Measurements from ENCODE around the gene NRSN2.

NRSN2 gene, protein sequence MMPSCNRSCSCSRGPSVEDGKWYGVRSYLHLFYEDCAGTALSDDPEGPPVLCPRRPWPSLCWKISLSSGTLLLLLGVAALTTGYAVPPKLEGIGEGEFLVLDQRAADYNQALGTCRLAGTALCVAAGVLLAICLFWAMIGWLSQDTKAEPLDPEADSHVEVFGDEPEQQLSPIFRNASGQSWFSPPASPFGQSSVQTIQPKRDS

DNA sequence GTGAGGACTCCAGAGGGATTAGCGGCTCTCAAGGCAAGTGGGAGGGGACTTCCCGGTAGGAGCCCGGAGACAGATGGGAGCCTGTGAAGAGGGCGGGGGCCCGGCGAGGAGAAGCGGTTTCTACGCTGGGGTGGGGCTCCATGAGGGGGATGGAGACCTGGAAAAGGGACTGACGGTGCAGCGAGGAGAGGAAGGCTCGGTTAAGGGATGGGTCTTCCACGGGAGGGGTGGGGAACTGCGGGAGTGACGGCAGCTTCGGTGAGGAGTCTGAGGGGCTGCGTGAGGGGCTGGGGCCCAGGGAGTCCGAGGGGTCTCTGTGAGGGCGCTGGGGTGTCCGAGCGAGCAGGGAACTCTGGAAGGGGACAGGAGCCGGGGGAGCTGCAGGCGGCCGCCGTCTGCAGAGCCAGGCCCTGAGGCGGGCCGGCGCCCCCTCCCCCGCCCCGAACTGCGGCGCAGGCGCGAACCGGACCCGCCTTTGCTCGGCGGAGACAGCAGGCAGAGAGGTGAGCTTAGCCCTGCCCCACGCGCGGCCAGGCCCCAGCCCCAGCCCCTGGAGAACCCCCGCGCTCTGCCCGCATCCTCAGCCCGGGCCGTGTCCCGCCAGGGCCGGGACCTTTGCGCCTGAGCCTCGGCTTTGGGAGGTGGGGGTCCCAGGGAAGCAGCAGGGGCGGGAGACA lies at the start of gene NRSN2:
NRSN2 (plus strand) TSS at position 472 of the 677 bp plus-strand sequence. CDS start 2,533 bp downstream, outside the sequence.
- DNase-seq: peak; percentile 39

DNA sequence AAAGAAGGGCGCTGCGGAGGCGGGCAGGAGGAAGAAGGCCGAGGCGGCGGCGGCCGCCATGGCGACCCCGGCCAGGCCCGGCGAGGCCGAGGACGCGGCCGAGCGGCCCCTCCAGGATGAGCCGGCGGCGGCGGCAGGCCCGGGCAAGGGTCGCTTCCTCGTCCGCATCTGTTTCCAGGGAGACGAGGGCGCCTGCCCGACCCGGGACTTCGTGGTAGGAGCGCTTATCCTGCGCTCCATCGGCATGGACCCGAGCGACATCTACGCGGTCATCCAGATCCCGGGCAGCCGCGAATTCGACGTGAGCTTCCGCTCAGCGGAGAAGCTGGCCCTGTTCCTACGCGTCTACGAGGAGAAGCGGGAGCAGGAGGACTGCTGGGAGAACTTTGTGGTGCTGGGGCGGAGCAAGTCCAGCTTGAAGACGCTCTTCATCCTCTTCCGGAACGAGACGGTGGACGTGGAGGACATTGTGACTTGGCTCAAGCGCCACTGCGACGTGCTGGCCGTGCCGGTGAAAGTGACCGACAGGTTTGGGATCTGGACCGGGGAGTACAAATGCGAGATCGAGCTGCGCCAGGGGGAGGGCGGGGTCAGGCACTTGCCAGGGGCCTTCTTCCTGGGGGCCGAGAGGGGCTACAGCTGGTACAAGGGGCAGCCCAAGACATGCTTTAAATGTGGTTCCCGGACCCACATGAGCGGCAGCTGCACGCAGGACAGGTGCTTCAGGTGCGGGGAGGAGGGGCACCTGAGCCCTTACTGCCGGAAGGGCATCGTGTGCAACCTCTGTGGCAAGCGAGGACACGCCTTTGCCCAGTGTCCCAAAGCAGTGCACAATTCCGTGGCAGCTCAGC lies 48.8 kb upstream of the NRSN2 start:
- DNase-seq: peak; percentile 75

DNA sequence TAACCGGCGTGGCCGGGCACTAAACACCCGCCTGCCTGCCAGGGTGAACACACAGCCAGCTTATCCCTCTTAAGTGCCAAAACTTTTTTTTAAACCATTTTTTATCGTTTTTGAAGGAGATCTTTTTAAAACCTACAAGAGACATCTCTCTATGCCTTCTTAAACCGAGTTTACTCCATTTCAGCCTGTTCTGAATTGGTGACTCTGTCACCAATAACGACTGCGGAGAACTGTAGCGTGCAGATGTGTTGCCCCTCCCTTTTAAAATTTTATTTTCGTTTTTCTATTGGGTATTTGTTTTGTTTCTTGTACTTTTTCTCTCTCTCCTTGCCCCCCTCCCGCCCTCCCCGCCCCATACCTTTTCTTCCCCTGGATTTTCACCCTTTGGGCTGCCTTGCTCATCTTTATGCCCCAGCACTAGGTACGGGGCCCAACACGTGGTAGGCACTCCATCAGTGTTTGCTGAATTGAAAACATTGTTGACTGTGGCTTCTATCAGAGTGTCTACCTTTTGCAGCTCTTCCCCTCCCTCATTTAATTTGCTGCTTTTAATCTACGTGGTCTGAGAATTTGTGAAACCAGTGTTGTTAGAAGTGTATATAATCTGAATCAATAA lies 48.0 kb upstream of the NRSN2 start:
- no peak for DNase-seq

DNA sequence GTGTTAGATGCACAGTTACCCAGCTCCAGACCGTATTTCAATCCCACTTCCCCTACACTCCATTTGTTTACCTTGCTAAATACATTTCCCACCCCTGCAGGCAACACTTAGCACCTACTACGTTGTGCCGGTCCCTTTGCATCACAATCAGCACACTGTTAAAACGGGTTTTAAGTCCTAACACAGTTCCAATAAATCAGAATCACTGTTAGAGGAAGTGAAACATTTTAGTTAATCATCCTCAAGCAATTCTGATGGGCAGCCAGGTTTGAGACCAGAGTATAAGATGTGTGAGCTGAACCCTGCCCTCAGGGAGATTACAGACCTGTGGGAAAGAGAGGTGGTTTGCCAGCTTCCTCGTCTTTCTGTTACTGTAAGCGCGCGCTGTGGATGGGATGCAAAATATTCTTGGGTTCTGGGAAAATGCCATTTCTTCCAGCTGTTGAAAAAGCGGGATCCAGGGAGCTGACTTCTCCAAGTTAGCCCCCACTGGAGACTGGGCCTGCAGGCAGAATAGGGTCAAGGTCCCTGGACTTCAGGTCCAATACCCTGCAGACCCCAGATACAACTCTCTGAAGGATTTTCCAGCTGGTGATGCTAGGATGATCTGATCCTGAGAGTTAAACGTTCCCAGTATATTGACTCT lies 46.4 kb upstream of the NRSN2 start:
- no peak for DNase-seq

DNA sequence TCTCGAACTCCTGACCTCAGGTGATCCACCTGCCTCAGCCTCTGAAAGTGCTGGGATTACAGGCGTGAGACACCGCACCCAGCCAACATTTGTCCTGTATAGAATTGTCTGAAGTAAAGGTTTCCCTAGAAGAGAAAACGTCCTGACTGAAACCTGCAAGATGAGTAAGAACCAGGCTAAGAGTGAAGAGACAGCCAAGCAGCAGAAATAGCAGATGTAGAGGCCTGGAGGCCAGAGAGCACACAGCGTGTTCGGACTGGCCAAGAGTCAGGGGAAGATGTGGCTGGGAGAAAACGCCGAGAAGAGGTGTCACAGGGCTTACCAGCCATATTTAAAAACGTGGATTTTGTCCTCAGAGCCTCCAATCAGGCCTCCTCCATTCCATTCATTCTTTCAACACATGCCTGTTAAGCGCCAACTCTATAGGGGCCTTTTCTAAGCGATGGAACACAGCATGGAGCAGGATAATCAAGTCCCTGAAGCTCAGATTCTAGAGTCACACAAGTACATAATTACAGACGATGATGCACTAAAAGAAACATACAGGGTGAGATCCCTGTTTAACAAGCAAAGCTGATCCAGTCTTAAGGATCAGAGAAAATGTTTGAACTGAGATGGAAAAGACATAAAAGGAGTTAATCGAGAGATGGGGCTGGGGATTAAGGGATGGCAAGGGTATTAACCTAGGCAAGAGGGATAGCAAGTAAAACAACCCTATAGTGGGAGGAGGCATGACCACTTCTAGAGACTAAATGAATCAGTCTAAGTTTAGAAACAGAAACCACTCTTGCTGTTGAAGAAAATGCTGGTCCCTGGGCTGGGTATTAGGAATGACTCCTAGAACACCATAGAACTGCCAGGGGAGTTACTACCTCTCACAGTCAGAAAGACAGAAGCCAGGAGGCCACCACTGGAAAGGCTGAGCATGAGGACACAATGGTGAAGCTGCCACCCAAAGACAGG lies 44.7 kb upstream of the NRSN2 start:
- no peak for DNase-seq

DNA sequence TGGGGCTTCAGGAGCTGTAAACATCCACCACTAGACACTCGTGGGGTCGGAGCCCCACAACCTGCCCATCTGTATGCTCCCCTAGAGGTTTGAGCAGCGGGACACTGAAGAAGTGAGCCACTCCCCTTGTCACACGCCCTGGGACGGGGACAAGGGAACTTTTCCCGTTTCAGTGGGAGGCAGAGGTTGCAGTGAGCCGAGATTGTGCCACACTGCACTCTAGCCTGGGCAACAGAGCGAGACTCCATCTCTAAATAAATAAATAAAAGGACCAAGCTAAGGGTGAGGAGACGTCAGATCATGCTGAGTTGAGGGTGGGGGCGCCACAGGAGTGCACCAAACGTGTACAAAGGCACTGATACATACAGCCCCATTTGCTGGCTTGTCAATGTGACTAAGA lies 41.2 kb upstream of the NRSN2 start:
- no peak for DNase-seq

DNA sequence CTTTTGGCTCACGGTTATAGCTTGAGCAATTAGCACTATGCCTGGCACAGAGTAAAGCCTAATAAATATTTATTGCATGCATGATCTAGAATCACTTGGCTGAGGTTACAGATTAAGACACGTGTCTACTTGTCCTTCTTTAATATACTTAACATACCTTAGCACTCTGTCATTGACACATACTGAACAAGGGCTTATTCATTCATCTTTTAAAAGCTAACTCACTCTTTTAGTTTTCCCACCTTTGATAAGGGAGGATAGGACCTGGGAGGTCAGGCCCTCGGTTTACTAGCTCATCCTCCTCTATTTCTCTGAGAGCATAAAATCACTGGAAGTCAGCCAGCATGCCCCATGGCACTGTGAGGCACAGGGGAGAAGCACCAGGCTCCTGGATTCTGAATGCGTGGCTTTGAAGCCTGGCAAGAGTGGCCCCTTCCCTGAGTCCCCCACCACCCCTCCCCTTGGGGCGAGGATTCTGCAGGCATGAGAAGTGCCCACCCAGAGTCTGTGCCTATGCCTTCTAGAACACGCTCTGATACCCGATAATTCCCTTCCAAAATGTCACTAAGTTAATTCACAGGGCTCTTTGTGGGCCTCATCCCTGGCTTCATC lies 38.4 kb upstream of the NRSN2 start:
- no peak for DNase-seq

DNA sequence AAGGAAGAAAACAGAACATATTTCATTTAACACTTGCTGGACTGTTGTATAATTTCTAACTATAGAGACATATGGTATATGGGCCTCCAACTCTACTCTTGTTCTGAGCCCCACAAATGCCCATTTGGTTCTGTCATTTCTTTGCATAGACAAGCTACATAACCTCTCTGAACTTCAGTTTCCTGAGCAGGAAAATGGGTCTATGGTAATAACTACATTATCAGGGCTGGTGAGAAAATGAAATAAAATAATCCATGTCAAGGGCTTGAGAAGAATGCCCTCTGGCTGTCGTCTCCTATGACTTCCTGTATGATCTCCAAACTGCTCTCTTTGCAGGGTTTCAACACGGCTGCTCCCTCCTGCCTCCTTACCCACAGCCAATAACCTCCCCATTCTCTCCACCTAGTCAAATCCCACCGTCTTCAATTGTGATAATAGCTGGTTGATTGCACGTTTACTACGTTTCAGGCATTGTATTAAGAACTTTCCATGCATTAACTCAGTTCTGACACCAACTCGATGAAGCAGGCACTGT lies 37.5 kb upstream of the NRSN2 start:
- DNase-seq: no peak

DNA sequence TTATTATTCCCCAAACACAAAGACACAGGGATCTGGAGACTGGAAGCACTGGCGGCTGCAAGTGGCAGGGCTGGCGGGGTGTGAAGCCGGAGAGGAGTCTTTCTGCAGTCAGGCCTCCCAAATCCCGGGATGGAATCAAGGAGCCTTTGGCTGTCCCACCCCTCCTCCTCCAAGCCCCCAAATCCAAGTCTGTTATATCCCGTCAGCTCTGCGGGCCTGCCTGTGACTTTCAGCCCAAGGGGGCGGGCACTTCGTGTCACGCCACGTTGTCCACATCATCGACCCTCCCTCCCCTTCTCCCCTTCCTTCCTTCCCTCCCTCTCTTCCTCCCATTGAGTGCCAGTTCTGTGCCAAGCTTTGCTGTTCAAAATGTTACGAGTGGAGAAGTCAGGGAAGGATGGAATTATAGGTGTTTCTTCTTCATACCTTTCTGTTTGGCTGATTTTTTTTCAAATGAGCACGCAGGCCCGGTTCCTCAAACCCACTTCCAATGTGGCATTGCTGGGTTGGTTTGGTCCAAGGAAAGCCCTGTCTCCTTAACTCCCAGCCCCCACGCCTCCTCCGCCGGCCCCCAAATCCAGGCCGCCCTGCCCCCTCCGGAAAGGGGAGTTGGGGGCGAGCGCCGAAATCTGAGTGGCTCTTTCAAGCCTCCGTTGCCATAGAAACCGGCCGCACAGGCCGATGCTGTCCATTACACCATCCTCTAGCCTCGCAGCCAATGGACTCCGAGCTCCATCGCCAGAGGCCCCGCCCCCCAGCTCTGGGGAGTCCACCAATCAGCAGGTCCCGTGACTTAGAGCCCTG lies 36.9 kb upstream of the NRSN2 start:
- peak; percentile 99 for DNase-seq

DNA sequence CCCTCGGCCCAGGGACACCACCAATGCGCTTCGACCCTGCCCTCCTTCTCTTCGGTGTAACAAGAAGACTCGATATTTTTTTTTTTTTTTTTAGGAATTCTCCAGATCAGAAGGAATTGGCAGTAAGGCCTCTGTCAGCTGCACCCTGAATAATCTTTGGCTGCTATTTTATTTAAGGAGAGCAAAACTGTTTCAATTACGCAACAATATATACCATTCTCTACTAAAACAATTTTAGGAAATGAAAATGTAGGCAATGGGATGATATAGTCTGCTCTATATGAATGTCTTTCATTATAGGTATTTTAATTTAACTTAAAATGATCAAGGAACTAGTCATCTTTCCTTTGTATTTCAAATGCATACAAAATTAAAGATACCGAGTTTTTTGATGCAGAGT lies 36.3 kb upstream of the NRSN2 start:
- no peak for DNase-seq

DNA sequence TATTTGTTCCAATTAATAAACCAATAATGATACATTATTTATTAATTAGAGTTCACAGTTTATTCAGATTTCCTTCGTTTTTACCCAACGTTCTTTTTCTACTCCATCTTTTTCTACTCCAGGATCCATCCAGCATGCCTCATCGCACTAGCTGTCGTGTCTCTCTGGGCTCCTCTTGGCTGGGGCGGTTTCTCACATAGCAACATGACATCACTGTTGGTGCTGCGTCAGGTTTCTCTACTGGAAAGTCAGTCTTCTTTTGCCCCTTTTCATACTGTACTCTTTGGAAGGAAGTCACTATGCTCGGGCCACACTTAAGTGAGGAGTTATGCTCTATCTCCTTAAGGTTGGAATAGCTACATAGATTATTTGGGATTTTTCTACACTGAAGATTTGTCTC lies 35.3 kb upstream of the NRSN2 start:
- no peak for DNase-seq

DNA sequence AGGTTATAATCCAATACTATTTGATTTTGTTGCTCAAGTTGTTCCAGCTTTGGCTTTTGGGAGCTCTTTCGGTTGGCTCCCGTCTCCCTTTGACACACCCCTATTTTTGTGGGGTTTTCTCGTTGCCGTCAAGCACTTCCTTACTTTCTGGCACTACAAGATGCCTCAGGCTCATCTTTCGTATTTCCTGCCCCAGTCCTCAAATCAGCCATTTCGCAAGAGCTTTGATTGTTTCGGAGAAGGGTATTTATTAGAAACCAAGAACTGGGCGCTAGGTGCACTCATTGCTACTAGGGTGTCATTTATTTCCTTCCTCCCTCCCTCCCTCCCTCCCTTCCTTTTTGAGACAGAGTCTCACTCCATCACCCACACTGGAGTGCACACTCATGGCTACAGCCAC lies 34.8 kb upstream of the NRSN2 start:
- no peak for DNase-seq

DNA sequence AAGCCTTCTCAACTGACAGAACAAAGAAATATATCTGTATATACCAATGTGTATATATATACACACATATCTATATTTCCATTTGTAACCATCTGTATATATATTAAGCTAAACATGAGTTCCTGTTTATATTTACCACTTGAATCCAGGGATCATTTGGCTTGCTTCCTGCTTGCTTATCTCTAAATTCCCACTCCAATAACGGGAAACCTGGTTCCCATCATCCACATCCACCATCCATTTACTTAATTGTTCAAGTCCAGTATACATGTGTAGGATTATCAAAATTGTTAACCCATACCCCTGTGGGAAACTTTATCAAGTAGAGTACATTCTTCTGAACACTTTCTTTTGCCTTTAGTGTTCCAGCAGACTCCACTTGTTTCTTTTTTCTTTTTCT lies 34.0 kb upstream of the NRSN2 start:
- no peak for DNase-seq

DNA sequence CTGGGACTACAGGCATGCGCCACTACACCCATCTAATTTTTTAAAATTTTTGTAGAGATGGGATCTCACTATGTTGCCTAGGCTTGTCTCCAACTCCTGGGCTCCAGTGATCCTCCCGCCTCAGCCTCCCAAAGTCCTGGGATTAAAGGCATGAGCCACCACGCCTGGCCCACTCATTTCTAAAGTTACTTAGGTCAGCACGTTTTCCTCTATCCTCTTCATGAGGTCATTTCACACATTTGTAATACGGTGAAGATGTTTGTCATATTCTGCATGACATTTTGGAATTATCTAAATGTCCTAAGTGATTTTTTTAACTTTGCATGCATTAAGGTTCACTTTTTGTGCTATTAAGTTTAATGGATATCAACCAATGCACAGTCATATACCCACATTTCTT lies 33.5 kb upstream of the NRSN2 start:
- DNase-seq: no peak

DNA sequence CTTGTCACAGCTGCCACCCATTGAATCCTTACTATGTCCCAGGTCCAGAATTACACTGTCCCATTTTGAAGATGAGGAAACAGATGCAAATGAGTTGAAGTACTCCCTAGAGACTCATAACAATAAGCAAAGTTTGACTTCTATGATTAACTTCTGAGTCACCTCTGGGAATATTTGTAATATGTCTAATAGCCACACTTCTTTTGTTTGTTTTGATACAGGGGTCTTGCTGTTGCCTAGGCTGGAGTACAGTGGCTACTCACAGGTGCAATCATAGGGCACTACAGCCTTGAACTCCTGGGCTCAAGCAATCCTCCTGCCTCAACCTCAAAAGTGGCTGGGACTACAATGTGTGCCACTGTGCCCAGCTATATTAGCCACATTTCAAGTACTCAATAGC lies 33.0 kb upstream of the NRSN2 start:
- no peak for DNase-seq

DNA sequence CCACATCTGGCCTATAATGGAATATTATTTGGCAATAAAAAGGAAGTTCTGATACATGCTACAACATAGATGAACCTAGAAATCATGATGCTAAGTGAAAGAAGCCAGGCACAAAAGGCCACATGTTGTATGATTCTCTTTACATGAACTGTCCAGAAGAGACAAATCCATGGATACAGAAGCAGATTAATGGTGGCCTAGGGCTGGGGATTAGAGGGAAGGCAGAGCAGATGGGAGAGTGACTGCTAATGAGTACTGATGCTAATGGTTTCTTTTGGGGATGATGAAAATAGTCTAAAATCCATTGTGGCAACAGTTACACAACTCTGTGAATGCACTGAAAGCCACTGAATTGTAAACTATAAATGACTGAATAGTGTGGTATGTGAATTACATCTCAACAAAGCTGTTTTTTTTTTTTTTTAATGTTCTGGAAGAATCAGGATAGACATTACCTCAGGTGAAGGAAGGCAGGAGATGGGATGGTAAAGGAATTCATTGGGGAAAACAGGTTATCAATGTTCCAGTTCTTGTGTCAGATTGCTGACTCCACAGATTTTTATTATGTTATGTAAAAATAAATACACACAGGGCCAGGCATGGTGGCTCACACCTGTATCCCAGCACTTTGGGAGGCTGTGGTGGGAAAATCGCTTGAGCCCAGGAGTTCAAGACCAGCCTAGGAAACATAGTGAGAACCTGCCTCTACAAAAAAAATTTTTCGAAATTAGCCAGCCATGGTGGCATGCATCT lies 30.4 kb upstream of the NRSN2 start:
- no peak for DNase-seq

DNA sequence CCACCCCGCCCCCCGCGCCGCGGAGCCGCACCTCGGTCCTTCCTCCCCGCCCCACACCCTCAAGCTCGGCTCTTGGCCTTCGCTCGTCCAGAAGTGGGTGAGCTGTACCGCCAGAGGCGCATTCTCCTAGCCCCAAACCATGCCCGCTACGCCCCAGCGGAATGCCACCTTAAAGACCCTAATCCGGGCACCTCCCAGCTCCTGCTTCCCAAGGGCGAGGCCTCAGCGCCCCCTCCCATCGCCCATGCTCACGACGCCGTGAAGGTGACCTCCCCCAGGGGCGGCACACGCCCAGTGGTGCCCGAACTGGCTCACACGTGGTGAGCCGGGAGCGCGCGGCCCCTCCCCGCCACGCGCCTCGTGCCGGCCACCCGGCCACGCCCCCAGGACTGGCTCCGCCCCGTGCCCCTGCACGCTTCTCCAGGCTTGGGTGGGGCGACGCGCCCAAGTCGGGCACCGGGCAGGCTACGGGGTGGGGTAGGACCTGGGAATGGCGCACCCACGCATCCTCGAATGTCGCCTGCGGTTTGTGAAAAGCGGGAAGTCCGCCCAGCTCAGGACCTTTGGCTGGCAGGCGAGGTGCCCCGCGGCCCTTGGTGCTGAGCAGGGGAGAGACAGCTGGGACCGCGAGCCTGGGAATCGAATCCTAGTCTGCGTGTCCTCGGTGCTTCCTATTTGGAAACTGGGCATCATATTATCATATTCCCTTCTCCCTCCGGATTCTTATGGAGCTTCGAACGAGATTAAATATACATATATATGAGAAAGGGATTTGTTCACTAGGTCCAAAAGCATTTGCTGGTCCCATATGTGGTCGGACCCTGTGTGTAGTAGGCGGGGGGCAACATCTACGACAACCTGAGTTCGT lies 22.5 kb upstream of the NRSN2 start:
- peak; percentile 85 for DNase-seq

Measured in NCI-H1105 (cell line).